DMS79 treated with DMSO at 0.1 percent for 48 hours (cell line): Measurements from ENCODE around the gene DCC.
A peak's percentile ranks its signal among the peaks of the same experiment; 100 is the strongest.

Experiments used
- DNase-seq: peaks from one replicate; lab custom pipeline; 2025; lab: John Stamatoyannopoulos, UW

The DCC gene, protein sequence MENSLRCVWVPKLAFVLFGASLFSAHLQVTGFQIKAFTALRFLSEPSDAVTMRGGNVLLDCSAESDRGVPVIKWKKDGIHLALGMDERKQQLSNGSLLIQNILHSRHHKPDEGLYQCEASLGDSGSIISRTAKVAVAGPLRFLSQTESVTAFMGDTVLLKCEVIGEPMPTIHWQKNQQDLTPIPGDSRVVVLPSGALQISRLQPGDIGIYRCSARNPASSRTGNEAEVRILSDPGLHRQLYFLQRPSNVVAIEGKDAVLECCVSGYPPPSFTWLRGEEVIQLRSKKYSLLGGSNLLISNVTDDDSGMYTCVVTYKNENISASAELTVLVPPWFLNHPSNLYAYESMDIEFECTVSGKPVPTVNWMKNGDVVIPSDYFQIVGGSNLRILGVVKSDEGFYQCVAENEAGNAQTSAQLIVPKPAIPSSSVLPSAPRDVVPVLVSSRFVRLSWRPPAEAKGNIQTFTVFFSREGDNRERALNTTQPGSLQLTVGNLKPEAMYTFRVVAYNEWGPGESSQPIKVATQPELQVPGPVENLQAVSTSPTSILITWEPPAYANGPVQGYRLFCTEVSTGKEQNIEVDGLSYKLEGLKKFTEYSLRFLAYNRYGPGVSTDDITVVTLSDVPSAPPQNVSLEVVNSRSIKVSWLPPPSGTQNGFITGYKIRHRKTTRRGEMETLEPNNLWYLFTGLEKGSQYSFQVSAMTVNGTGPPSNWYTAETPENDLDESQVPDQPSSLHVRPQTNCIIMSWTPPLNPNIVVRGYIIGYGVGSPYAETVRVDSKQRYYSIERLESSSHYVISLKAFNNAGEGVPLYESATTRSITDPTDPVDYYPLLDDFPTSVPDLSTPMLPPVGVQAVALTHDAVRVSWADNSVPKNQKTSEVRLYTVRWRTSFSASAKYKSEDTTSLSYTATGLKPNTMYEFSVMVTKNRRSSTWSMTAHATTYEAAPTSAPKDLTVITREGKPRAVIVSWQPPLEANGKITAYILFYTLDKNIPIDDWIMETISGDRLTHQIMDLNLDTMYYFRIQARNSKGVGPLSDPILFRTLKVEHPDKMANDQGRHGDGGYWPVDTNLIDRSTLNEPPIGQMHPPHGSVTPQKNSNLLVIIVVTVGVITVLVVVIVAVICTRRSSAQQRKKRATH (N-terminal part only)

DNA sequence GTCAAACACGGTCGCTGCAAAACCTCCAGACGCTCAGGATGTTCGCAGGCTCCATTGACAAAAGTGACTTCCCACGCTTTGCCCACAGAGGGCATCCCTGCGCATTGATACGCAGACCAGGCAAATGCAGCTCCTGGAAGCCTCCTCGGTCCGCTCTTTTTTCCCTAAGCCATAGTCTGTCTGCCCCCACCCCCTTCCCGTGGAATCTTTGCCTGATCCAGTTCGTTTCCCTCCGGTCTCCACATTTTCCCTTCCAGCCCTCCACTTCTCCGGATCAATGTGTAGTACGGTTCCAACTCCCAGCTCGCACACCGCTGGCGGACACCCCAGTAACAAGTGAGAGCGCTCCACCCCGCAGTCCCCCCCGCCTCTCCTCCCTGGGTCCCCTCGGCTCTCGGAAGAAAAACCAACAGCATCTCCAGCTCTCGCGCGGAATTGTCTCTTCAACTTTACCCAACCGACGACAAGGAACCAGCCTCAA lies at the start of gene DCC:
DCC (plus strand) TSS at position 307 of the 481 bp plus-strand sequence. CDS start 591 bp downstream, outside the sequence.
- DNase-seq = peak; percentile 9

DNA sequence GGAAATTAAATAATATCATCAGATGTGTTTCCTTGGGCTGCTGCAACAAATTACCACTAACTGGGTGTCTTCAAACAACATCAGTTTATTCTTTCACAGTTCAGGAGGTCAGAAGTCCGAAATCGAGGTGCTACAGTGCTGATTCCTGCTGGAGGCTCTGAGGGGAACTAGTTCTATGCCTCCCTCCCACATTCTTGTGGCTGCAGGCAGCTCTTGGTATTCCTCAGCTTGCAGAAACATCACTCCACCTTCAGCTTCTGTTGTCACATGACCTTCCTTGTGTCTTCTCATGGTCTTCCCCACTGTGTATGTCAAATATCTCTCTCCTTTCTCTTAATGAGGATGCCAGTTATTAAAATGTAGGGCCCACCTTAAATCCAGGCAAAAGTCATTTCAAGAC lies 29.3 kb upstream of the DCC start:
- no peak for DNase-seq

DNA sequence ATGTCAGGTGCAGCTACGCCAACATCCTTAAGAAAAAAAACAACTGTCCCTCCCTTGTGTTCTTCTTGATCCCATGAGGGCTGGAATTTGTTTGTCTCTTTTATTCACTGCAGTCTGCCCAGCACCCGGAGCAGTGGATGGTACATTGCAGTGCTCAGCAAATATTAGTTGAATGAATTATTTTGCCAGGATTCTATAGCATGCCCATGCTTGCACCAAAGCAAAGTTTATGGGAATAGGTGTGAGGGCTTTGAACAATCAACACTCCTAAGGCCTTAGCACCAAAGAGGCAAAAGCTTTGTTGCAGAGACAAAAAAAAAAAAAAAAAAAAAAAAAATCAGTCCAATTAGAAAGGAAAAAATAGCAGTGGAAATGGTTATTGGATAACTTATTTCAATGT lies 28.7 kb upstream of the DCC start:
- no peak for DNase-seq

DNA sequence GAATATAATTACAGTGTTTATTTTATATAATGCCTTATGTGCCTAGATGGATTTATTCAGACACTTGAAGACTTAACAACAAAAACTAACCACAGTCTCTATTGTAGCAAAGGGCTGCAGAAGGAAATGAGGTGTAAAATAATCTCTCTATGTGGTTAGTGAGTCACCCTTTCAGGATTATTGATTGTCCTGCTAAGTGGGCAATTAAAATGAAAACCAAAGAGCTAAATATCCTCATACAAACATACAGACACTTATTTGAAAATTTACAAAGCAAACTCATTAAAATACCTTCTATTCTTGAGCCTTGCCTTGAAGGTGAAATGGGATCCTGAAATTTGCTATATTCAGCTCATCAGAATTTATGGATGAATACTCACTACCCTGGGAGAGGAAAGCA lies 27.7 kb upstream of the DCC start:
- DNase-seq = peak; percentile 16

DNA sequence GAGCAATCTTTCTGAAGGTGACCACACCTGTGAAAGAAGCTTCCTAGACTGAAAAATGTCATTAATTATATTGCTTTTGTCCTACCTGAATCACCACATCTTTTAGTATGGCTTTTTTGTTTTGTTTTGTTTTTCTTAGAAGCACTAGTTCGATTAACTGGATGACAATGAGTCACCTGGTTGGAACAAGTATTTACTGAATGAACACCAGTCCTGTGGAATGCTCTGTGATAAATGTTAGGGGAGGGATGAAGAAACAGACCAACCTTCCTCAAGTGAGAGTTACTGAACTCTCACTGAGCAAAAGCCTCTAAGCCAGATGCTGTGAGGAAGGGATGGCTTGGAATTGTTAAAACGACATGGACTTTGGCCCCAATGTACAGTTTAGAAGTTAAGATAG lies 26.8 kb upstream of the DCC start:
- no peak for DNase-seq

DNA sequence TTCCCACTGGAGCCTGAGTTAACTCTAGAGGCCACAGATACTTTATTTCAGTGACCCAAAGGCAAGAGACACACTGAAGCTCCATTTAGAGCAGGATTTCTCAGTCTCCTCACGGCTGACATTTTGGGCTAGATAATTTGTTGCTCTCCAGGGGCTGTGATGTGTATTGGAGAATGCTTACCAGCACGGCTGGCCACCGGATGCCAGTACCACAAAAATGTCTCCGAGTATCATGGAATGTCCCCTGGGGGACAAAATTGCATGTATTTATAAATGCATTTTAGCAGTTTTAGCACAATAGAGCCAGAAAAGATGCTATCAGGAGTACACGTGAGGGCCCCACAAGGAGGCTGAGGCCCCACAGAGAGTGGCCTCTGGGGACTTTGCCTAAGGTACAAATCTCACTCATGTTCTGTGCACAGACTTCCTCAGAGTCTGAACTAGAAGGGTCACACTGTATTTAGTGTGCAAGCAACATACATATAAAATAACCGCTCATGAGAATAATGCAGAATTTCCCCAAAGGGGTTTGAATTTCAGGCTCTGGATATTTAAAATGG lies 20.5 kb upstream of the DCC start:
- DNase-seq = no peak

DNA sequence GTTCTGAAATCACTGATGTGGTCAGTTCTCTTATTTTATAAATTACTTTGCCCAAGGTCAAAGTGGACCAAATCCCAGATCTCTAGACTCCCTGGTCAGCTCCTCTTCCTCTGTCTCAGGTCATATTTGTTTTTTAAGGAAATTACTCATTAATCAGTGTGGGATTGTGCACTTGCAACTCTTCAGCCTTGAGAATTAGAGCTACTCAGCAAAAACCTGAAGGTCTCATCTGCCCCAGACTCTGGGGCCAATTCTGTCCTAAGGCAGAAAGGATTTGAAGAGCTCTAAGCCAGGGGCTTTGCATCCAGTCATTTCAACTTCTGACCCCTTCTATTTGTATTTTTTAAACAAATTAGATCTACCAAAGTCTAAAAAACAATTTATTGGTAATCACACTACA lies 17.7 kb upstream of the DCC start:
- DNase-seq = no peak

DNA sequence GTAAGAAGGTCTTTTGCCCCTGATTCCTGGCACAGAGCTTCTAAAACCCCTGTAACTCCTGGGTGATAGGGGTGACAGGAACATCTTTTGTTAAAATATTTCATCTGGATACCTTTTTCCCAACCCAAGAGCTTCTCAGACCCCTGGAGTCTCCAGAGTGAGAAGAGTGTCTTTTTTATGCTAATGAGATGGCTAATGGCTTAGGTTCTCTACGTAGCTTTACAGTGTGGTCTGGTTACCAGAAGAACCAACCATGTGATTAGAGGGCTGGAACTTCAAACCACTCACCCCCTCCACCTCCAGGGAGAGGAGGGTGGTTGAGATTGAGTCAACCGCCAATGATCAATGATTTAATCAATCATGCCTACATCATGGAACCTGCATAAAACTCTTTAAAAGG lies 16.2 kb upstream of the DCC start:
- no peak for DNase-seq

DNA sequence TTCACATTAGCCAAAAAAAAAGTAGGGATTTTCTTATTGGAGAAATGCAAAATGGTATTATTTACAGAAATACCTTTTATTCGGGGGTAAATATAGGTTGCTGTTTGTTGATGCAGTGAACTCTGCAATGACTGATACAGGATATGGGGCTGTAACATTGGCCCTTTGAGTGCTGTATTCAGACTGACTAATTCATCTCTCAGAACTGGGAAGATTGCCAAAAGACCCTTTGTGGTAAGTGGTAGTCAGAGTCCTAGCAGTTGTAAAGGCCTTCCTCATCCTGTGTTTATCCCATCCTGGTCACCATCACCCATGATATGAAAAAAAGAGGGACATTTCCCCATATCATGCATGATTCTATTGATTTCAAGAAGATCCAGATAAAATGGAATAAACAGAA lies 14.0 kb upstream of the DCC start:
- DNase-seq = no peak

DNA sequence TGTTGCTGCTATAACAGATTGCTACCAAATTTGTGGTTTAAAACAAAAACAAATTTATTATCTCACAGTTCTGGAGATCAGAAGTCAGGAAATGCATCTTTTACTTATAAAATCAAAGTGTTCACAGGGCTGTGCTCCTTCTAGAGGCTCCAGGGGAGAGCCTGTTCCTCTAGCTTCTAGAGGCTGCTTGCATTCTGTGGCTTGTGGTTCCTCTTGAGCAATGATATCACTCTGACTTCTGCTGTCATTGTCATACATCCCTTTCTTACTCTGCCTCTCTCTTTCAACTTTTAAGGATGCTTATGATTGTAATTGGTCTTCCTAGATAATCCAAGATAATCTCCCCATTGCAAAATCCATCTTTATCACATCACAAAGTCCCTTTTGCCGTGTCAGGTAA lies 6.1 kb upstream of the DCC start:
- no peak for DNase-seq

DNA sequence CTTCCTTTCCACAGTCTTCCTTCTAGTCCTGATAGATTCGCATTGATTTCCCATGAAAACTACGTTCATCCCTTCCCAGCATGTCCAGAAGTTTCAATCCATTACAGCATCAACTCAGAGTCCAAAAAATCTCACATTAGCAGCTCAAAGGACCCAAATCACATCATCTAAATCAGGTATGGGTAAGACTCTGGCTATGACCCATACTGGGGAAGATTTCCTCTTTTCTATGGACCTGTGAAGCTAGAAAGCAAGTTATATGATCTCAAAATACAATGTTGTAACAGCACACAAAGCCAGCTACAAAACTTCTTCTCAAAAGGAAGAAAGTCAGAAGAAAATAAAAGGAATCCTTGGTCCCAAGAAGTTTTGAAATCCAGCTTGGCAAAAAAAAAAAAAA lies 5.7 kb upstream of the DCC start:
- no peak for DNase-seq

DNA sequence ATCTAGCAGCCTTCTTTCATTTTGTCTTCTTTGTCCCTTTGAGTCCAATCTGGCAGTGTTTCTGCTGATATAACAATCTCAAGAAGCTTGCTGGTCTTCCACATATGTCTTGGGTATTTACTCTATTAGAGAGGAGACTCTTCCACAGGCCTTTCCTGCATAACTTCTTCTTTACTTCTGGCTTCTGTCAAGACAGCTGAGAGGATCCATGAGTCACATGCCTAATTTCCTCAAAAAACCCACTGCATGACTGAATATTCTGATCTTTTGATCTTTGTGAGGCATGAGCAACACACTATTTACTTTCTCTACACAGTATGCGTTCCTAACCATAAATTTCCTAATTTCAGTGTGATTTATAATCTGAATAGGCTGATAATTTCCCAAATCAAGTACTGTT lies 5.1 kb upstream of the DCC start:
- DNase-seq = no peak

DNA sequence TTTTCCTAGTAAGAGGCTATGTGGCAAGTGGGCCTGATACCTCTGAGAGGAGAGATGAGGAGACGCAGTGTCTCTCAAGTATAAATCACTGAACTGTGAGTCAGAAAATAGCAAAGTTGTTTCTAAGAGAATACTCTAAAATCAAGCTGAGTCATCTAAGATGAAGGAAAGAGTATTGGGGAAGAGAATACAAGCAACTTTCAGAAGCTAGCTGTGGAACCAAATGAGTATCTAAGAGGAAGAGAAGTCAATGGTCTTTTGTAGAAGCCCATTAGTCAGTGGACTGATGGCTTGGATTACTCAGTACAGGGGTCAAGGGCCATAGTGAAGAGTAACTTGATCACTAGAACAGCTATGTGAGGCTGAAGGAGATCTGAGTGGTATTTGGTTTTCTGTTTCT lies 2.7 kb upstream of the DCC start:
- DNase-seq = no peak

DNA sequence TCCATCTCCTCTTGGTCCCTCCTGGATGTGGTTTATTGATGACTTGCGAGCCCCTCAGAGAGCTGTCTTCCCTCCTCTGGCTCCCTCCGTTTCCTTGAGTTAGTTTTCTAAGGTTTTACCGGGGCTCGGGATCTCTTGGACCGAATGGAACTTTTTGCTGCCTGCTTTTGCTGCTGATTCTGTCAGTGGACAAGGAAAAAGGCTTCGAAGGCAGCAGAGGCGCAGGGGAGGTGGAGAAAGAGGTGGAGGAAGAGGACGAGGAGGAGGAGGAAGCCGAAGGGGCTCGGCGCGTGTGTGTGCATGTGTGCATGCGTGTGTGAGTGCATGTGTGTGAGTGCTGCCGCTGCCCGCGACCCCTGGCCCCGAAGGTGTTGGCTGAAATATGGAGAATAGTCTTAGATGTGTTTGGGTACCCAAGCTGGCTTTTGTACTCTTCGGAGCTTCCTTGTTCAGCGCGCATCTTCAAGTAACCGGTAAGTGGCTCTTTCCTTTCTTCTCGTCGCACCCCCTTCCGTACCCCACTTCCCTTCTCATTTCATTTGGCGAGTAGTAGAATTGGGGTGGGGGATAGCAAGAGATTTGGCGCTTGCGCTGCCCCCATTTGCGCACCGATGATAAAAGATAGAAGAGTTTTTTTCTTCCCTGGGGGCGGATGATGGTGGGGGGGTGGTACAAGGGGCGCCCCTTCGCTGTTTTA lies 557 bp downstream of the DCC start:
- DNase-seq = no peak

DNA sequence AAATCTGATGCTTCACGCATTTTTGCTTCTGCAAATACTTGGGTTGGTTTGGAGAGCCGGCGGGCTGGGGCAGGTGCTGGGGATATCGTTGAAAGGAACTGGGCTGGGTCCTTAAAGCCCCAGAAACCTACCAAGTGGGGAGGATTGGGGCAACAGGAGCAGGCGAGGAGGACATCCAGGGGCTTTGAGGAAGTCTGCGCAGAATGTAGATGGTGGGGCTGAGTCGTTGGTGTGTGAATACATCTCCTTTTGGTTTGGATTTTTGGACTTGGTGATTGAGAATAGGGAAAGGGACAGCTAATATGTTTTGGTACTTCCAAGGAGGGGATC lies 1.1 kb downstream of the DCC start:
- no peak for DNase-seq

DNA sequence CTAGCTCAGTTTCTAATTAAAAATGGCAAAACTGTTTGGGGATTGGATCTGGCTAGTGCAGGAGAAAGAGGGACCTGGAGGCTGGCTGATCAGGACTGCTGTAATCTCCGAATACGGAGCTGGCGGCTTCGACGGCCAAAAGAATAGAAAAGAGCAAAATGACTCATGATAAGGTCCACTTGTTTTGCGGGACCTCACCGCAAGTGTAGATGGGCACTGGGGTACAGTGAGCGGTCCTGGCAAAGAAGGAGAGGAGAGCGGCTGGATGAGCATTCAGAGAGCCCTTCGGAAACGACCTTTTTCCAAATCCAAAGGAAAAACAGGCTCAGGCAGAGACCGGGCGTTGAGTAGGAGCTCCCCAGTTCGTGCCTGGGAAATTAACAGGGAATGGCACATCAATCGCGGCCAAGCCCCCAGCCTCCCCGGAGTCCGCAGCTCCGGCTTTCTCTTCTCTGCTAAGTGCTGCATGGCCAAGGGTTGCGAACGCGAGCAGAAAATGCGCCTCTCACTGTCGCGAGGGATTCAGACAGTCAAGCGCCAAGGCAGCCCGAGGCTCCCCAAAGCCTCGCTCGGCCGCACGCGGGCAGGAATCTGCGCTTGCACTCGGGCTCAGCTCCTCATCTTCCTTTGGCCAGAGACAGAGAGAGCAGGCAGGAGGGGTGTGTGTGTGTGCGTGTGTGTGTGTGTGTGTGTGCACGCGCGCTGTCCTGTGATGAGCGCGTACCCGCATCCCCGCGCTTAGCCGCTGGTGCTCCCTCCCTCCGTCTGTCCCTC lies 1.8 kb downstream of the DCC start:
- no peak for DNase-seq

DNA sequence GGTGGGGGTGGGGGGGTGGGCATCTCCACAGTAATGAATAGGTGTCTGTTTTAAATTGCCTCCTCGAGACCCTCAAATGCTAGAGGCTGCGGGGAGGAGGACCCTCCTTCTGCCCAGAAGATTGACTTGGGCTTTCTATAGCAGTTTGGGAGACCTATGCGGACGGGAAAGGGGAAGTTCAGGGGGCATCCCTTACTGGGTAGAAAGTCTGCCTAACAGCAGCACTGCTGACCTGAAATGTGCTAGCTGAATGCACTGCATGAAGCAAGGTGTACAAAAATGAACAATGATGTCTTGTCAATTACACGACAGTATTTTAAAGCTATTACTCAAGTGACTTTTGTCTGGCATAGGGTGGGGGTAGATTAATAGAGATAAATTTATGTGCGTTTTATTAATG lies 2.5 kb downstream of the DCC start:
- DNase-seq = no peak

DNA sequence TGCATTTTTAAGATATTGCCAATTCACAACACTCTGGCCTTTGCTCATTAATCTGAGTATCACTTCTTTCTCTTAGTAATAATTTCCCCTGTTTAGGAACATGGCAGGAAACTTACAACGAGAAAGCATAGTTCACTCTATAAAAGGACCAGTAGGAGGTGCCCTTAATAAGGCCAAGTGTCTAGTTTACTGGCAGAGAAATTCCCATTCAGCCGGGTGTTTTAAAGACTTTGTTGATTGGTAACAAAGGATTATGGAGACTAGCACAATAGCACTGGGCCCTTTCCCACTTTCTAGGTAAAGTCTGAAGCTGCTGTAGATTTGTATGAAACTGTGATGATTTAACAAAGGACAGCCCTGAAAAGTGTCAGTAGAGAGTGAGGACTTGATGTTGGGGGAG lies 3.1 kb downstream of the DCC start:
- no peak for DNase-seq

DNA sequence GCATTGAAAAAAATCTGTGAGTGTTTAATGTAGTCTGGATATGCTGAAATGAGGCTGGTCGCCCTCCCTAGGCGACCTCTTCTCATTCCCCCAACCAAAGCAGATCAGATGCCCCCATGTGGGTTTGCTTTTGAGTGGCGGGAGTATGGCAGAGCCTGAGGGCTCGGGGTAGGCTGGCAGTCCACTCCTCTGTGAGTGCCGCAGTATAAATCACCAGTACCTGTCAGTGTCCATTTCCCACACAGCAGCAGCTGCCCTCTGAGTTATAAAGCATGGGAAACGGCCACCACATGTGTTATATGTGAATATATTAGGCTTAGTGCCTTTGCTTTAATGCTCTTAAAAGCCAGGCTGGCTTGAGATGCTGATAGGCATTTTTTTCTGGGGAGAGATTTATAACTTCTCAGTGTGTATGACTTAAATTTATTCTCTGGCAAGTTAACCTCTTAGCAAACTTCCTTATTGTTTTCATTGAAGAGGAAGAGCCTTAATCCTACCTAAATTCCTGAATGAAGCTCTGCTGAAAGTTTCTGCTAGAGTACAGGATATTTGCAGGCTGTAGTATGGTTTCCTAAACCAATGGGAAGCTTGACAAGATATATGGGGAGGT lies 3.8 kb downstream of the DCC start:
- no peak for DNase-seq

DNA sequence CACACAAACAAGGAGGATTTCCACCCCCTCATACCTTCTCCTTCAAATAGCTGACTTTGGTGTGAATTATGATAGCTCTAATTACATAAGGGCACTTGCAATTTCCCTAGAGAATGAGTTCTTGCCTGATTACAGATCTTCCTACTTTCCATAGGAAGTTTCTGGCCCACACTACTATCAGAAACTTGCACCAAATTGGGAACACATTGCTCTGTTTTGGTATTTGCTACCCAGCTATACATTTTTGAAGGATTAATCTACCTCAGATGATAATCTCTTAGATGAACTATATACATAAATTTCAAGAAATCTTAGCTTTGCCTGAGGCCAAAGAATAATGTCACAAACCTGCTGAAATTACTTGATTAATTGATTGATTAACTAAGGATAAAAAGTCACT lies 4.9 kb downstream of the DCC start:
- DNase-seq = no peak

DNA sequence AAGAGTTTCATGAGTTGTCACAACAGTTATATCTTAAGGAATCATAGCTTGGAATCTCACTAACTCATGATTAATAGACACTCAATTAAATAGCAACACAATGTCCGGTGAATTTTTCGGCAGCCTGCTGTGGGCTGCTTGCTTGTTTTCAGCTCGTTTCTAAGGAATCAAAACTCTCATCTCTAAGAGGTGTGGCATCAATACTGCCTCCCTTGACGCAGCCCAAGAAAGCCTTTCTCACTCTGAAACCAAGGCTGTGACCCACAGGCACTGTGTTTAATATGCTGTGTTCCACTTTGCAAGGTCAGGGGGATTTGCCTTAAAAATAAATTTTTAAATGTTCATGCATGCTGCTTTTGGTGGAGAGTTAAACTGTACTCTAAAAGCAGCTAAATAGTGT lies 5.4 kb downstream of the DCC start:
- DNase-seq = no peak
